Liver (tissue), 9 donors: ENCODE measurements around the gene STX7. TPM values are rescaled to one million over a fixed set of nuclear protein-coding genes. Genes with fewer than 3 reads are reported as not detected.

Source experiments
- DNase-seq: peaks from one replicate; pipeline ENCODE4 v3.0.0-alpha.2; 2017; ENCODE audit warnings: low spot score
- H3K27ac ChIP-seq, 2 donors: one replicate each; pipeline ENCODE4 v1.7.0; 2013; ENCODE audit warnings: inconsistent platforms in 2 of 2, low read length in 2 of 2, control low read depth in 1 of 2, low read depth in 1 of 2, mild to moderate bottlenecking in 1 of 2
- H3K27me3 ChIP-seq, 4 donors: one replicate each; pipeline versions ENCODE4 v1.6.1 to v1.7.0; 2013; ENCODE audit warnings: low read length in 3 of 4, inconsistent platforms in 1 of 4, mild to moderate bottlenecking in 1 of 4, moderate library complexity in 1 of 4; ENCODE audit not compliant: control insufficient read depth in 4 of 4, insufficient read depth in 4 of 4
- H3K36me3 ChIP-seq, 4 donors: one replicate each; pipeline versions ENCODE4 v1.6.1 to v1.7.0; 2013; ENCODE audit warnings: low read length in 3 of 4, mild to moderate bottlenecking in 3 of 4, low read depth in 1 of 4, moderate library complexity in 1 of 4; ENCODE audit not compliant: control insufficient read depth in 4 of 4, insufficient read depth in 3 of 4
- H3K4me1 ChIP-seq, 4 donors: one replicate each; pipeline versions ENCODE4 v1.6.1 to v1.7.0; 2013; ENCODE audit warnings: low read length in 3 of 4, mild to moderate bottlenecking in 3 of 4, moderate library complexity in 1 of 4; ENCODE audit not compliant: control insufficient read depth in 4 of 4, insufficient read depth in 4 of 4
- H3K4me3 ChIP-seq, 3 donors: one replicate each; pipeline versions ENCODE4 v1.6.1 to v1.7.0; 2013; ENCODE audit warnings: low read length in 3 of 3, control low read depth in 1 of 3, low read depth in 1 of 3, mild to moderate bottlenecking in 1 of 3
- H3K9ac ChIP-seq, 2 donors: one replicate each; pipeline ENCODE4 v1.7.0; 2013; ENCODE audit warnings: low read length in 2 of 2, mild to moderate bottlenecking in 2 of 2, moderate library complexity in 2 of 2, control low read depth in 1 of 2, low read depth in 1 of 2
- H3K9me3 ChIP-seq, 4 donors: one replicate each; pipeline versions ENCODE4 v1.6.1 to v1.7.0; 2013; ENCODE audit warnings: low read length in 3 of 4; ENCODE audit not compliant: control insufficient read depth in 4 of 4
- ATF3 ChIP-seq: IDR thresholded peaks from 2 replicates; pipeline ENCODE4 v1.6.1; 2016; ENCODE audit warnings: antibody characterized with exemption
- CTCF ChIP-seq: fragments of 150-350 bp; IDR thresholded peaks from 2 replicates; pipeline ENCODE4 v1.5.1; 2017; ENCODE audit warnings: improper control_type of control experiment, low read depth, low read length; ENCODE audit not compliant: missing input control
- EGR1 ChIP-seq, 2 donors: IDR thresholded peaks; 2 replicates each; pipeline ENCODE4 v1.6.1; 2016 to 2018; ENCODE audit warnings: antibody characterized with exemption in 2 of 2, low read depth in 2 of 2
- FOXA1 ChIP-seq: IDR thresholded peaks from 2 replicates; pipeline ENCODE4 v1.6.1; 2016; ENCODE audit warnings: antibody characterized with exemption
- FOXA2 ChIP-seq: IDR thresholded peaks from 2 replicates; pipeline ENCODE4 v1.6.1; 2016; ENCODE audit warnings: antibody characterized with exemption
- JUND ChIP-seq, 2 donors: IDR thresholded peaks; 2 replicates each; pipeline ENCODE4 v1.6.1; 2016; ENCODE audit warnings: antibody characterized with exemption in 2 of 2
- MAX ChIP-seq: IDR thresholded peaks from 2 replicates; pipeline ENCODE4 v1.6.1; 2016; ENCODE audit warnings: antibody characterized with exemption
- NR2F2 ChIP-seq: IDR thresholded peaks from 2 replicates; pipeline ENCODE4 v1.6.1; 2016; ENCODE audit warnings: antibody characterized with exemption
- RAD21 ChIP-seq, 2 donors: IDR thresholded peaks; 2 replicates each; pipeline ENCODE4 v1.6.1; 2016; ENCODE audit warnings: antibody characterized with exemption in 2 of 2, mild to moderate bottlenecking in 2 of 2
- REST ChIP-seq: IDR thresholded peaks from 2 replicates; pipeline ENCODE4 v1.6.1; 2016; ENCODE audit warnings: antibody characterized with exemption, mild to moderate bottlenecking
- RXRA ChIP-seq, 2 donors: IDR thresholded peaks; 2 replicates each; pipeline ENCODE4 v1.6.1; 2017 to 2018; ENCODE audit warnings: antibody characterized with exemption in 2 of 2, mild to moderate bottlenecking in 1 of 2
- SP1 ChIP-seq: IDR thresholded peaks from 2 replicates; pipeline ENCODE4 v1.6.1; 2018; ENCODE audit warnings: antibody characterized with exemption, mild to moderate bottlenecking
- TAF1 ChIP-seq: conservative IDR thresholded peaks from 2 replicates; pipeline ENCODE4 v1.6.1; 2016; ENCODE audit warnings: antibody characterized with exemption, mild to moderate bottlenecking
- YY1 ChIP-seq: IDR thresholded peaks from 2 replicates; pipeline ENCODE4 v1.6.1; 2016; ENCODE audit warnings: antibody characterized with exemption, mild to moderate bottlenecking
- ZBTB33 ChIP-seq: IDR thresholded peaks from 2 replicates; pipeline ENCODE4 v1.6.1; 2016; ENCODE audit warnings: antibody characterized with exemption
- WGBS: extraction: QIAGEN DNeasy Blood & Tissue Kit; methylation state at CpG from one replicate; pipeline ENCODE4 v1.1.7; 2013; 5-methylcytosine and 5-hydroxymethylcytosine counted together
- polyA plus RNA-seq, 2 donors: library from polyadenylated mRNA; stranded (reverse) in 1 of 2; unstranded in 1 of 2; fragments of 200-250 nt in 1 of 2; fragments of >200 nt in 1 of 2; fragmentation: Nextera tagmentation in 1 of 2; extraction: Ambion mirVana in 1 of 2; gene quantifications; one replicate each; pipeline versions ENCODE4 v1.2.1 to v1.2.3, GENCODE V29; 2013 to 2015
- total RNA-seq, 2 donors: library from RNA; depleted of rRNA; stranded (reverse); fragments of >200 nt; gene quantifications; one replicate each; pipeline ENCODE4 v1.2.3, GENCODE V29; 2014
- donor health status: healthy.
- donor health status: healthy.
- donor health status: healthy.
- donor health status: healthy.
- donor health status: healthy.

The STX7 gene
- total and polyA plus RNA-seq, 4 donors = 7.5 to 20.0 (median 14.3) TPM

- no peak overlapping the region for H3K4me3 ChIP-seq
- H3K27ac ChIP-seq = no peak overlapping the region
- no peak for DNase-seq
- peaks cover 0 to 3% (median 0%) of the 10 kb centered on the region in 4 donors for H3K27me3 ChIP-seq
- no peaks in the 10 kb centered on the region for H3K36me3 ChIP-seq
- TF ChIP-seq JUND (IDR thresholded peaks at IDR 0.05) (no peak), ATF3 (no peak), REST (no peak), YY1 (no peak), MAX (no peak), RAD21 (IDR thresholded peaks at IDR 0.05) (no peak), RXRA (IDR thresholded peaks at IDR 0.05) (no peak), NR2F2 (no peak), TAF1 (no peak)
- no peak overlapping the region for H3K9ac ChIP-seq
- H3K9me3 ChIP-seq = peaks cover 0 to 2% (median 0%) of the 10 kb centered on the region in 4 donors
- H3K4me1 ChIP-seq = no peaks in the 10 kb centered on the region
- 80% methylated on average over 5 of the region's 5 CpGs for WGBS
Observed at GRCh38 chr6:132425176-132425575, 87.7 kb downstream of the STX7 start.

- Histone ChIP-seq H3K4me3 (no peak overlapping the region), H3K9ac (no peak overlapping the region), H3K27ac (no peak overlapping the region), H3K4me1 (no peaks in the 10 kb centered on the region), H3K9me3 (peaks cover 0 to 2% (median 0%) of the 10 kb centered on the region in 4 donors), H3K27me3 (peaks cover 0 to 3% (median 0%) of the 10 kb centered on the region in 4 donors), H3K36me3 (no peaks in the 10 kb centered on the region)
- TF ChIP-seq FOXA2 (no peak), RAD21 (IDR thresholded peaks at IDR 0.05) (no peak), JUND (IDR thresholded peaks at IDR 0.05) (no peak), ATF3 (no peak), TAF1 (no peak), RXRA (IDR thresholded peaks at IDR 0.05) (no peak), ZBTB33 (no peak), CTCF (no peak), MAX (no peak), EGR1 (IDR thresholded peaks at IDR 0.05; ENCODE audit: low read depth in 2 of 2) (no peak), SP1 (no peak), FOXA1 (no peak)
- WGBS = 94% methylated on average over 3 of the region's 3 CpGs
- no peak for DNase-seq
Observed at GRCh38 chr6:132423839-132424238, 89.1 kb downstream of the STX7 start.
